Ishikawa (cell line): Measurements from ENCODE around the gene TBX20.

Experiments
- CEBPB ChIP-seq: IDR thresholded peaks from 2 replicates; pipeline ENCODE4 v1.6.1; 2012
- CREB1 ChIP-seq: IDR thresholded peaks from 2 replicates; pipeline ENCODE4 v1.6.1; 2012; ENCODE audit warnings: low read depth
- EGR1 ChIP-seq: IDR thresholded peaks from 2 replicates; pipeline ENCODE4 v1.6.1; 2012
- EP300 ChIP-seq: IDR thresholded peaks from 2 replicates; pipeline ENCODE4 v1.6.1; 2012; ENCODE audit warnings: borderline replicate concordance
- FOXM1 ChIP-seq: IDR thresholded peaks from 2 replicates; pipeline ENCODE4 v1.6.1; 2012; ENCODE audit warnings: low read depth, borderline replicate concordance
- NFIC ChIP-seq: IDR thresholded peaks from 2 replicates; pipeline ENCODE4 v1.6.1; 2012
- RAD21 ChIP-seq: IDR thresholded peaks from 2 replicates; pipeline ENCODE4 v1.6.1; 2012; ENCODE audit warnings: low read depth
- REST ChIP-seq: IDR thresholded peaks from 2 replicates; pipeline ENCODE4 v1.6.1; 2012; ENCODE audit warnings: low read depth, mild to moderate bottlenecking
- TAF1 ChIP-seq: IDR thresholded peaks from 2 replicates; pipeline ENCODE4 v1.6.1; 2012; ENCODE audit warnings: low read depth, mild to moderate bottlenecking
- TCF12 ChIP-seq: IDR thresholded peaks from 2 replicates; pipeline ENCODE4 v1.6.1; 2012; ENCODE audit warnings: low read depth
- TEAD4 ChIP-seq: IDR thresholded peaks from 2 replicates; pipeline ENCODE4 v1.6.1; 2012
- YY1 ChIP-seq: IDR thresholded peaks from 2 replicates; pipeline ENCODE4 v1.6.1; 2012; ENCODE audit warnings: low read depth
- ZBTB7A ChIP-seq: IDR thresholded peaks from 2 replicates; pipeline ENCODE4 v1.6.1; 2012; ENCODE audit warnings: low read depth
- TF ChIP-seq, protein P1 (sequence below): IDR thresholded peaks from 2 replicates; pipeline ENCODE4 v1.6.1; 2012
- TF ChIP-seq, protein P2 (sequence below): IDR thresholded peaks from 2 replicates; pipeline ENCODE4 v1.6.1; 2012

The TBX20 gene

GRCh38 chr7:35261041-35261440, 7.1 kb upstream of the TBX20 start:
- TF ChIP-seq, protein P1, sequence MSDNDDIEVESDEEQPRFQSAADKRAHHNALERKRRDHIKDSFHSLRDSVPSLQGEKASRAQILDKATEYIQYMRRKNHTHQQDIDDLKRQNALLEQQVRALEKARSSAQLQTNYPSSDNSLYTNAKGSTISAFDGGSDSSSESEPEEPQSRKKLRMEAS = no peak
- TF ChIP-seq YY1 = no peak
- no peak for TF ChIP-seq EGR1
- no peak for TF ChIP-seq TCF12
- TF ChIP-seq REST = no peak
- no peak for TF ChIP-seq TAF1
- TF ChIP-seq CREB1 = no peak
- no peak for TF ChIP-seq EP300
- TF ChIP-seq FOXM1 = no peak
- no peak for TF ChIP-seq CEBPB
- TF ChIP-seq NFIC = no peak

GRCh38 chr7:35260246-35260645, 6.3 kb upstream of the TBX20 start:
- TF ChIP-seq FOXM1 (no peak), TEAD4 (no peak), TAF1 (no peak), CREB1 (no peak), EGR1 (no peak), RAD21 (no peak)

DNA sequence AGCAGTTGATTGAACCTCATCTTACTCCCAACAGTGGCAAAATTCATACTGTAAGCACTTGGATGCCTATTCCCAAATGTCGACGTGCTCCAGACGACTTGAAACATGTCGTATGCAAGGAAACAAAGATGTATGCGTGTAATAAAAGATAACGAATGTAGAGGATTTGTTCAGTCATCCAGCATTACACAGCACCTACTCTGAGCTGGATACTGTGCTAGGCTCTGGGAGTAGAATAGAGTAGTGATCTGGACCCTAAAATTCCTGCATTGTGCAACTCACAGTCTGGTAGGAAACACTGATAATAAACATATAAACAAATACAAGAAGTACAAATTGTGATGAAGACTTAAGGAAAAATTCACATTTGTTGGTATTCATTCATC, 5.6 kb upstream of the TBX20 start:
- TF ChIP-seq NFIC (no peak), TEAD4 (no peak), REST (no peak), FOXM1 (no peak), EP300 (no peak), CREB1 (no peak), RAD21 (no peak), EGR1 (no peak), ZBTB7A (no peak), TAF1 (no peak)
- TF ChIP-seq, protein P2, sequence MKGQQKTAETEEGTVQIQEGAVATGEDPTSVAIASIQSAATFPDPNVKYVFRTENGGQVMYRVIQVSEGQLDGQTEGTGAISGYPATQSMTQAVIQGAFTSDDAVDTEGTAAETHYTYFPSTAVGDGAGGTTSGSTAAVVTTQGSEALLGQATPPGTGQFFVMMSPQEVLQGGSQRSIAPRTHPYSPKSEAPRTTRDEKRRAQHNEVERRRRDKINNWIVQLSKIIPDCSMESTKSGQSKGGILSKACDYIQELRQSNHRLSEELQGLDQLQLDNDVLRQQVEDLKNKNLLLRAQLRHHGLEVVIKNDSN = no peak

DNA sequence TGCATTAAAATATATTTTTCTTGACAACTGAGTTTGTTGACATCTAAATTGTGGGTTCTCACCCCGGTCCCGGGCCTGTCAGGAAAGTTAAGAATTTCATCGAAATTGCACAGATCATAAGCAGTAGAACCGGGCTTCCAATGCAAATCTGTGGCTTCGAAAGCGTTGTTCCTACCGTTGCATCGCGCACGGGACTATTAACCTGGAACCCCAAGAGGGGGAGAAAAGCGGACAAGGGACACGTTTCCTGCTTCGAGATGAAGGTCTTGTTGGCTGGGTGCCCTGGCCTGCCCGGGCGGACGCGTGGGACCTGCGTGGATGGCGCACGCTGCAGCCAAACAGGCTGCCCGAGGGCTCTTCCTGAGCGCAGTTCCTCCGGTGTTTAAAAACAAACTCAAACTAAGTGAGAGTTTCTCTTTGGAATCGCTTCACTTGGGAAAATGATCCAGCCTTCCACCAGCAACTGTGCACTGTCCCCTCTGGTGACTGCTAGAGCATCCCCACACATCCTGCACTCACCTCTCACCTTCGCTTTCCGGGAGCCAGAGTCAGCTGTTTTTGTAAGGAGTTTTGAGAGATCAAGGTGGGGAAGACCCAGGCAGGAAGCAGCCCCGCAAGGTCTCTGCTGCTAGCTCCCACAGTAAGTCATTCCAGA, 5.1 kb upstream of the TBX20 start:
- no peak for TF ChIP-seq CEBPB

DNA sequence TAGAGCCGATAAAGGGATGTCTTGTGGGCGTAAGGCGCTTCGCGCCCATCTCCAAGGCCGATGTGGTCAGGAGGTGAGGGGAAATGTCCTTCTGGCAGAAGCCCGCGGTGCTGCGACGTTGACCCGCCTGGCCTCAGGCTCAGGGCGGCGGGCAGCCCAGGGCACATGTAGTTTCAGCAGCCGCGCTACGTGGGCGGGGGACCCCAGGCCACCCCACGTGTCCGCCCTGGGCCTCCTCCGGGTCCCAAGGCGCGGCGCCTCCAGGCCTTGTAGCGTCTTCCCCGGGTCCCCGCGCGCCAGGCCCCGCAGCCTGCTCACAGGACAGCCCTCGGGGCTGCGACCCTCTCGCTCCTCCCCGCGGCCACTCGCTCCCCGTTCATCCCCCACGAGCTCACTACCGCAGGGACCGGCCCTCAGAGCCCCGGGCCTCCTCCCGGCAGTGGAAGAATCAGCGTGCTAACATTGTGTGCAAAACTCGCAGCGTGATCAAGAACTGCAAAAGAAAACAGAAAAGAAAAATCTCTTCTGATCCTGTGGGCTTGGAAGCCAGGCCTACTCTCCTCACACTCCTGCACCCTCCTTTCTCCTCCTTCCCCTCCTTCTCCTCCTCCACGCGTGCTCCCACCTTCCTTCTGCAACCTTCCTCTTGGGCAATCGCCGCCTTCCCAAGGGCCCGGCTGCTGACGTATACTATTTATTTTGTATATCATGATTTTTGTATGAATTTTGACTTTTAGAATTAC, 4.4 kb upstream of the TBX20 start:
- TF ChIP-seq, protein P2 = no peak
- TF ChIP-seq YY1 = no peak
- TF ChIP-seq NFIC = no peak
- no peak for TF ChIP-seq RAD21
- TF ChIP-seq ZBTB7A = no peak
- TF ChIP-seq TCF12 = no peak
- no peak for TF ChIP-seq TAF1
- no peak for TF ChIP-seq REST
- no peak for TF ChIP-seq TEAD4
- no peak for TF ChIP-seq FOXM1
- TF ChIP-seq EP300 = no peak
- TF ChIP-seq EGR1 = no peak
- TF ChIP-seq CREB1 = no peak
